Tibial nerve (tissue), 4 donors: Measurements from ENCODE around the gene LARP1B. TPM values are rescaled to one million over a fixed set of nuclear protein-coding genes. Genes with fewer than 3 reads are reported as not detected.

Experiments used
- DNase-seq, 2 donors: peaks; one replicate each; pipeline ENCODE4 v3.0.0-alpha.2; 2019; ENCODE audit warnings: low spot score in 2 of 2
- H3K27ac ChIP-seq, 4 donors: fragments of 200-600 bp; sonication (generic) in 3 of 4; one replicate each; pipeline ENCODE4 v1.5.1; 2017 to 2019; ENCODE audit warnings: mild to moderate bottlenecking in 1 of 4
- H3K27me3 ChIP-seq, 2 donors: fragments of 200-600 bp; sonication (generic) in 1 of 2; one replicate each; pipeline versions ENCODE4 v1.5.1 to v1.6.0; 2017 to 2019
- H3K36me3 ChIP-seq, 3 donors: fragments of 200-600 bp; sonication (generic); one replicate each; pipeline ENCODE4 v1.5.1; 2018 to 2019
- H3K4me1 ChIP-seq, 4 donors: fragments of 200-600 bp; sonication (generic) in 3 of 4; one replicate each; pipeline ENCODE4 v1.5.1; 2017 to 2019
- H3K4me3 ChIP-seq, 4 donors: fragments of 200-600 bp; sonication (generic) in 3 of 4; one replicate each; pipeline ENCODE4 v1.5.1; 2017 to 2019; ENCODE audit warnings: mild to moderate bottlenecking in 1 of 4, moderate library complexity in 1 of 4
- H3K9me3 ChIP-seq, 4 donors: fragments of 200-600 bp; sonication (generic) in 3 of 4; one replicate each; pipeline ENCODE4 v1.5.1; 2017 to 2019
- CTCF ChIP-seq, 5 experiments: fragments of 200-600 bp in 3 of 5; fragments of 450-650 bp in 2 of 5; sonication (generic) in 3 of 5; IDR thresholded peaks; one replicate each; pipeline ENCODE4 v1.5.1; 2016 to 2019; ENCODE audit warnings: antibody characterized with exemption in 5 of 5, mild to moderate bottlenecking in 3 of 5, moderate library complexity in 2 of 5
- EP300 ChIP-seq, 2 donors: sonication (generic); formaldehyde crosslinking; IDR thresholded peaks; one replicate each; pipeline ENCODE4 v1.6.1; 2017; ENCODE audit warnings: antibody characterized with exemption in 2 of 2, mild to moderate bottlenecking in 1 of 2
- POLR2A ChIP-seq, 2 donors: fragments of 450-650 bp; IDR thresholded peaks; one replicate each; pipeline ENCODE4 v1.6.1; 2017; ENCODE audit warnings: antibody characterized with exemption in 2 of 2, mild to moderate bottlenecking in 2 of 2, moderate library complexity in 2 of 2
- WGBS, 2 donors: methylation state at CpG; one replicate each; pipeline ENCODE4 v1.1.5; 2018; 5-methylcytosine and 5-hydroxymethylcytosine counted together
- total RNA-seq, 4 donors: library from RNA; depleted of rRNA; stranded (reverse); fragments of >200 nt; gene quantifications; one replicate each; pipeline ENCODE4 v1.1.0, GENCODE V29; 2016

LARP1B gene
- total RNA-seq, 4 donors from 2014 or later = 23.1 to 43.8 (median 34.4) TPM

- 98 to 99% methylated on average over 6 of the region's 6 CpGs for WGBS, 2 donors
- H3K27ac ChIP-seq = no peak overlapping the region
- DNase-seq = no peak
- H3K4me1 ChIP-seq = no peaks in the 10 kb centered on the region
- no peak overlapping the region for H3K4me3 ChIP-seq
- peaks cover 0 to 37% (median 0%) of the 10 kb centered on the region in 3 donors for H3K36me3 ChIP-seq
- no peaks in the 10 kb centered on the region for H3K27me3 ChIP-seq
- no peak for TF ChIP-seq CTCF (IDR thresholded peaks at IDR 0.05)
- no peak for TF ChIP-seq POLR2A (IDR thresholded peaks at IDR 0.05)
- no peaks in the 10 kb centered on the region for H3K9me3 ChIP-seq
Measured at GRCh38 chr4:128134925-128135324, 73.8 kb downstream of the LARP1B start.

- no peaks in the 10 kb centered on the region for H3K9me3 ChIP-seq
- WGBS, 2 donors = 82 to 92% methylated on average over 3 of the region's 3 CpGs
- peaks cover 0 to 40% (median 0%) of the 10 kb centered on the region in 3 donors for H3K36me3 ChIP-seq
- DNase-seq = no peak
- no peaks in the 10 kb centered on the region for H3K4me1 ChIP-seq
- H3K27me3 ChIP-seq = no peaks in the 10 kb centered on the region
- H3K4me3 ChIP-seq = no peak overlapping the region
- no peak overlapping the region for H3K27ac ChIP-seq
- TF ChIP-seq CTCF (IDR thresholded peaks at IDR 0.05) (no peak), EP300 (IDR thresholded peaks at IDR 0.05) (no peak), POLR2A (IDR thresholded peaks at IDR 0.05) (no peak)
Measured at GRCh38 chr4:128135391-128135790, 74.3 kb downstream of the LARP1B start.

- TF ChIP-seq EP300 (IDR thresholded peaks at IDR 0.05) (no peak), POLR2A (IDR thresholded peaks at IDR 0.05) (no peak), CTCF (IDR thresholded peaks at IDR 0.05) (no peak)
- DNase-seq = no peak
- Histone ChIP-seq H3K27me3 (no peaks in the 10 kb centered on the region), H3K36me3 (peaks cover 0 to 59% (median 0%) of the 10 kb centered on the region in 3 donors), H3K27ac (no peak overlapping the region), H3K4me3 (no peak overlapping the region), H3K4me1 (no peaks in the 10 kb centered on the region), H3K9me3 (peaks cover 0 to 10% (median 0%) of the 10 kb centered on the region in 4 donors)
Measured at GRCh38 chr4:128141866-128142265, 80.8 kb downstream of the LARP1B start.

- no peaks in the 10 kb centered on the region for H3K27me3 ChIP-seq
- 97 to 100% methylated on average over 2 of the region's 2 CpGs for WGBS, 2 donors
- H3K27ac ChIP-seq = no peak overlapping the region
- no peaks in the 10 kb centered on the region for H3K4me1 ChIP-seq
- TF ChIP-seq CTCF (IDR thresholded peaks at IDR 0.05) (no peak), POLR2A (IDR thresholded peaks at IDR 0.05) (no peak), EP300 (IDR thresholded peaks at IDR 0.05) (no peak)
- DNase-seq = no peak
- peaks cover 0 to 43% (median 0%) of the 10 kb centered on the region in 3 donors for H3K36me3 ChIP-seq
- H3K9me3 ChIP-seq = peaks cover 0 to 10% (median 0%) of the 10 kb centered on the region in 4 donors
- H3K4me3 ChIP-seq = no peak overlapping the region
Measured at GRCh38 chr4:128145727-128146126, 84.6 kb downstream of the LARP1B start.

- 70 to 78% methylated on average over 2 of the region's 2 CpGs for WGBS, 2 donors
- H3K4me3 ChIP-seq = no peak overlapping the region
- no peak overlapping the region for H3K27ac ChIP-seq
- peaks cover 0 to 24% (median 0%) of the 10 kb centered on the region in 3 donors for H3K36me3 ChIP-seq
- H3K4me1 ChIP-seq = no peaks in the 10 kb centered on the region
- TF ChIP-seq EP300 (IDR thresholded peaks at IDR 0.05) (no peak), CTCF (IDR thresholded peaks at IDR 0.05) (no peak)
- no peaks in the 10 kb centered on the region for H3K27me3 ChIP-seq
- peaks cover 0 to 6% (median 0%) of the 10 kb centered on the region in 4 donors for H3K9me3 ChIP-seq
- no peak for DNase-seq
Measured at GRCh38 chr4:128153800-128154199, 92.7 kb downstream of the LARP1B start.
